Measurements from ENCODE around the gene ALG2. TPM values are rescaled to one million over a fixed set of nuclear protein-coding genes. Genes with fewer than 3 reads are reported as not detected.
"Not testable (repeated sequence)": the region's sequence is repeated elsewhere in the genome, so short reads cannot be mapped to it uniquely, and the experiment has no call there.

The ALG2 gene
- total and polyA plus RNA-seq, 11 donors = 8.7 to 21.6 (median 14.8) TPM

DNA sequence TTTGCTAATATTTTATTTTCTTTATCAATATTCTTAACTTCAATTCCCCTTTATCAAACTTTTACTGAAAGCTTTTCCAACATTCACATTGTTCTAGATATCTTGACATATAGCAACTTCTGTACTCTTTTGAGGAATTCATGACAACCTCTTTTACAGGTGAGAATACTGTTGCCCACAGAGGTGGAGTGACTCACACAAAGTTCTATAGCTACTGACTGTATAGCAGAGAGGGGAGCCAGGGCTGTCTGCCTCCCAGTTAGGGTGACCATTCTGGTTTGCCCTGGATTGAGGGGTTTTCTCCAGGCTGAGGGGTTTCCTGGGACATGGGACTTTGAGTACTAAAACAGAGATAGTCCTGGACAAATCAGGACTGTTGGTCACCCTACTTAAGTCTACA is 16.6 kb upstream of the ALG2 start:
- no peak overlapping the region for H3K27ac ChIP-seq

DNA sequence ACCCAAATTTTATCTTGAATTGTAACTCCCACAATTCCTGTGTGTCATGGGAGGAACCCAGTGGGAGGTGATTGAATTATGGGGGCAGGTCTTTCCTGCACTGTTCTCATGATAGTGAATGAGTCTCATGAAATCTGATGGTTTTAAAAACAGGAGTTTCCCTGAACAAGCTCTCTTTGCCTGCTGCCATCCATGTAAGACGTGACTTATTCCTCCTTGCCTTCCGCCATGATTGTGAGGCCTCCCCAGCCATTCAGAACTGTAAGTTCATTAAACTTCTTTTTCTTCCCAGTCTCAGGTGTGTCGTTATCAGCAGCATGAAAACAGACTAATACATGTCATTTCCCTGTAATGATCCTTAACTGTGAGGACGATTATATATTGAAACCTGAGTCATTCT is 16.1 kb upstream of the ALG2 start:
- ATAC-seq = not testable (repeated sequence)

More for the DNA sequence above, 16.6 kb upstream of the ALG2 start:
- no peak for TF ChIP-seq POLR2A (IDR thresholded peaks at IDR 0.05)
- TF ChIP-seq, protein P1, sequence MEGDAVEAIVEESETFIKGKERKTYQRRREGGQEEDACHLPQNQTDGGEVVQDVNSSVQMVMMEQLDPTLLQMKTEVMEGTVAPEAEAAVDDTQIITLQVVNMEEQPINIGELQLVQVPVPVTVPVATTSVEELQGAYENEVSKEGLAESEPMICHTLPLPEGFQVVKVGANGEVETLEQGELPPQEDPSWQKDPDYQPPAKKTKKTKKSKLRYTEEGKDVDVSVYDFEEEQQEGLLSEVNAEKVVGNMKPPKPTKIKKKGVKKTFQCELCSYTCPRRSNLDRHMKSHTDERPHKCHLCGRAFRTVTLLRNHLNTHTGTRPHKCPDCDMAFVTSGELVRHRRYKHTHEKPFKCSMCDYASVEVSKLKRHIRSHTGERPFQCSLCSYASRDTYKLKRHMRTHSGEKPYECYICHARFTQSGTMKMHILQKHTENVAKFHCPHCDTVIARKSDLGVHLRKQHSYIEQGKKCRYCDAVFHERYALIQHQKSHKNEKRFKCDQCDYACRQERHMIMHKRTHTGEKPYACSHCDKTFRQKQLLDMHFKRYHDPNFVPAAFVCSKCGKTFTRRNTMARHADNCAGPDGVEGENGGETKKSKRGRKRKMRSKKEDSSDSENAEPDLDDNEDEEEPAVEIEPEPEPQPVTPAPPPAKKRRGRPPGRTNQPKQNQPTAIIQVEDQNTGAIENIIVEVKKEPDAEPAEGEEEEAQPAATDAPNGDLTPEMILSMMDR (IDR thresholded peaks at IDR 0.05) = no peak
- H3K4me3 ChIP-seq = no peak overlapping the region
- DNase-seq (no peak), ATAC-seq (no peak)
- no peaks in the 10 kb centered on the region for H3K27me3 ChIP-seq
- peaks cover 0 to 28% (median 6%) of the 10 kb centered on the region in 9 donors for H3K36me3 ChIP-seq
- no peaks in the 10 kb centered on the region for H3K9me3 ChIP-seq
- peaks cover 0 to 33% (median 10%) of the 10 kb centered on the region in 12 donors for H3K4me1 ChIP-seq
- intact Hi-C loops (cut with DNase I) = loop anchor here in 1 of 10 donors (10.0 kb wide), 1 partner anchor 686 kb away; no protein-coding TSS in a partner anchor

DNA sequence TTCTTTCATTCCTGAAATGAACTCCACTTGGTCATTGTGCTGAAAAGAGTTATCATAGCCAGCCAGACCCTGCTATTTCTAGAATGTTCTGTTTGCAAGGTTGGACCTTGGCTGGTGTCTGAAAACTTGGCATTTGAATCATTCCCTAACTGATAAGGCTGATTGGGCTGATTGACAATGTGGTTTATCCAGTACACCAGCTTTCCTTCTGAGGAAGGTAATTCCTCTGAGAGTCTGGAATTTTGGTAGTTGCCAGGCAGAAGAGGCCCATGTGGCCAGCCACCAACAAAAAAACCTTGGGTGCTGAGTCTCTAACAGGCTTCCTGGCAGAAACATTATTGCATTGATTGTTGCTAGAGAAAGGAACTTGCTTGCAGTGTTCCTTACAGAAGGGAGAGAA is 15.6 kb upstream of the ALG2 start:
- no peak for DNase-seq
- peaks cover 0 to 38% (median 13%) of the 10 kb centered on the region in 9 donors for H3K36me3 ChIP-seq
- no peaks in the 10 kb centered on the region for H3K27me3 ChIP-seq
- peaks cover 0 to 33% (median 10%) of the 10 kb centered on the region in 12 donors for H3K4me1 ChIP-seq
- no peak overlapping the region for H3K27ac ChIP-seq
- TF ChIP-seq POLR2A (IDR thresholded peaks at IDR 0.05) = no peak
- TF ChIP-seq, protein P1 (IDR thresholded peaks at IDR 0.05) = no peak
- H3K9me3 ChIP-seq = no peaks in the 10 kb centered on the region
- intact Hi-C loops (cut with DNase I) = loop anchor here in 1 of 10 donors (10.0 kb wide), 1 partner anchor 687 kb away; no protein-coding TSS in a partner anchor
- ATAC-seq = no peak
- H3K4me3 ChIP-seq = no peak overlapping the region

More for the DNA sequence above, 16.1 kb upstream of the ALG2 start:
- Histone ChIP-seq H3K36me3 (peaks cover 0 to 33% (median 11%) of the 10 kb centered on the region in 9 donors), H3K4me1 (peaks cover 0 to 33% (median 10%) of the 10 kb centered on the region in 12 donors)
- not testable (repeated sequence) for DNase-seq, H3K27me3 ChIP-seq, H3K9me3 ChIP-seq, H3K4me3 ChIP-seq, H3K27ac ChIP-seq
- WGBS, 4 donors = 96 to 98% (median 97%) methylated on average over 4 of the region's 4 CpGs
- intact Hi-C loops (cut with DNase I) = loop anchor here in 1 of 10 donors (10.0 kb wide), 1 partner anchor 687 kb away; no protein-coding TSS in a partner anchor

DNA sequence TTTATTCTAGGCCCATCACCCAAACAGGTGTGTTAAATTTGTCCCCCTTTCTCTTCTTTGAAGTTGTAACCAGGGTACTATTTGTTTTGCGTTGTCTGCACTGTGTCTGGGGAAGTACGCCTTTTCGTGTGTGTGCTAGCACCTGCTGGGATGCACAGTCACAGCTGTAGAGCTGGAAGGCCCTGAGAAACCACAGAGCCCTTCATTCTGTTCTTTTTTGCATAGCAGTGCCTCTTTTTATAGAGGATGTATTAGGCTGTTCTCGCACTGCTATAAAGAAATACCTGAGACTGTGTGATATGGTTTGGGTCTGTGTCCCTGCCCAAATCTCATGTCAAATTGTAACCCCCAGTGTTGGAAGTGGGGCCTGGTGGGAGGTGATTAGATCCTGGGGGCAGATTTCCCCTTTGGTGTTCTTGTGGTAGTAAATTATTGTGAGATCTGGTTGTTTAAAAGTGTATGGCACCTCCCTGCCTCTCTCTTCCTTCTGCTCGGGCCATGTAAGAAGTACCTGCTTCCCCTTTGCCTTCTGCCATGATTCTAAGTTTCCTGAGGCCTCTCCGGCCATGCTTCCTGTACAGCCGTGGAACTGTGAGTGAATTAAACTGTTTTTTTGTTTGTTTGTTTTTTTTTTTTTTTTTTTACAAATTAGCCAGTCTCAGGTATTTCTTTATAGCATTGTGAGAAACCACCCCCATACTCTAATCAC is 14.3 kb upstream of the ALG2 start:
- DNase-seq (no peak), ATAC-seq (no peak)
- no peak overlapping the region for H3K27ac ChIP-seq
- no peaks in the 10 kb centered on the region for H3K27me3 ChIP-seq
- TF ChIP-seq, protein P1 (IDR thresholded peaks at IDR 0.05) = no peak
- TF ChIP-seq POLR2A (IDR thresholded peaks at IDR 0.05) = no peak
- intact Hi-C loops (cut with DNase I) = loop anchor here in 1 of 10 donors (10.0 kb wide), 1 partner anchor 689 kb away; no protein-coding TSS in a partner anchor
- 75 to 88% (median 84%) methylated on average over 7 of the region's 7 CpGs for WGBS, 4 donors
- H3K36me3 ChIP-seq = peaks cover 0 to 50% (median 26%) of the 10 kb centered on the region in 9 donors
- H3K4me1 ChIP-seq = peaks cover 0 to 33% (median 10%) of the 10 kb centered on the region in 12 donors
- H3K4me3 ChIP-seq = no peak overlapping the region
- no peaks in the 10 kb centered on the region for H3K9me3 ChIP-seq

Measured in heart left ventricle (tissue), 16 donors.